Measurements from ENCODE around the gene SLC35F6. TPM values are rescaled to one million over a fixed set of nuclear protein-coding genes. Genes with fewer than 3 reads are reported as not detected.

SLC35F6 gene
- total and polyA plus RNA-seq, 9 of the 15 experiments (the other 6 are each of a cell fraction or from before 2014, with no cell fraction given), result 11.9 to 47.3 (median 22.5) TPM

DNA sequence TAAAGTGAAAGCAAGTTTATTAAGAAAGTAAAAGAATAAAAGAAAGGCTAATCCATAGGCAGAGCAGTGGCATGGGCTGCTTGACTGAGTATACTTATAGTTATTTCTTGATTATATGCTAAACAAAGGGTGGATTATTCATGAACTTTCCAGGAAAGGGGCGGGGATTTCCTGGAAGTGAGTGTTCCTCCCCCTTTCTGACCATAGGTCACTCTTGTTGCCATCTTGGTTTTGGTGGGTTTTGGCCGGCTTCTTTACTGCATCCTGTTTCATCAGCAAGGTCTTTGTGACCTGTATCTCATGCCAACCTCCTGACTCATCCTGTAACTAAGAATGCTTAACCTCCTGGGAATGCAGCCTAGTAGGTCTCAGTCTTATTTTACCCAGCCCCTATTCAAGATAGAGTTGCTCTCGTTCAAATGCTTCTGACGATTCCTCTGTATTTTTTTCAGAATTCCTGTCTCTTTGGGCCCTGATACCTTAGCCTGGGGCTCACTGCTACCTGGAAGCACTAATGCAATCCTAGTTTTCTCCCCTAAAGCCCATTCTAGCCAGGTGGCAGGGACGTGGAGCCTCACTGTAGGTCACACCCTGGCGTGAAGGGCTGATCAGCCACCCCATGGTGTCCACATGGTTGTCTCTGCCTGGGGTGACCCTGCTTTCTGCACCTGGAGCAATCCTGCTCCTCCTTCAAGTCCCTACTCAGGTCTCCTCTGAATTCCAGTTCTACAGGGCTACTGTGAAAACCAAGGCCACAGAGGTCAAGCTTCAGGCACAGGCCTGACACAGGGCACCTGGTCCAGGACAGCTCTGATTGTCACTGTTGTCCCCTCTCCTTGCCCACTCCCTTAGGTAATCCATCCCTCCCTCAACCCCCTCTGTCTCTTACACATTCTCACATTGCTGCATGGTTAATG, 6.0 kb upstream of the SLC35F6 start (continued):
- no peak for TF ChIP-seq ZFP36 (IDR thresholded peaks at IDR 0.05; ENCODE audit: low read depth, low read length, partially characterized antibody)
- TF ChIP-seq DLX4 (CRISPR knock-in tag; IDR thresholded peaks at IDR 0.05), result no peak
- TF ChIP-seq E2F4 (CRISPR knock-in tag; IDR thresholded peaks at IDR 0.05; ENCODE audit: low read depth), result no peak
- TF ChIP-seq ATF7 (IDR thresholded peaks at IDR 0.05), result peak; percentile 96
- TF ChIP-seq POLR2AphosphoS5 (IDR thresholded peaks at IDR 0.05; ENCODE audit: control insufficient read depth, insufficient read depth, low read depth, low read length), result peak; percentile 52
- no peak for TF ChIP-seq ZNF174 (CRISPR knock-in tag; IDR thresholded peaks at IDR 0.05)
- TF ChIP-seq, protein P1, sequence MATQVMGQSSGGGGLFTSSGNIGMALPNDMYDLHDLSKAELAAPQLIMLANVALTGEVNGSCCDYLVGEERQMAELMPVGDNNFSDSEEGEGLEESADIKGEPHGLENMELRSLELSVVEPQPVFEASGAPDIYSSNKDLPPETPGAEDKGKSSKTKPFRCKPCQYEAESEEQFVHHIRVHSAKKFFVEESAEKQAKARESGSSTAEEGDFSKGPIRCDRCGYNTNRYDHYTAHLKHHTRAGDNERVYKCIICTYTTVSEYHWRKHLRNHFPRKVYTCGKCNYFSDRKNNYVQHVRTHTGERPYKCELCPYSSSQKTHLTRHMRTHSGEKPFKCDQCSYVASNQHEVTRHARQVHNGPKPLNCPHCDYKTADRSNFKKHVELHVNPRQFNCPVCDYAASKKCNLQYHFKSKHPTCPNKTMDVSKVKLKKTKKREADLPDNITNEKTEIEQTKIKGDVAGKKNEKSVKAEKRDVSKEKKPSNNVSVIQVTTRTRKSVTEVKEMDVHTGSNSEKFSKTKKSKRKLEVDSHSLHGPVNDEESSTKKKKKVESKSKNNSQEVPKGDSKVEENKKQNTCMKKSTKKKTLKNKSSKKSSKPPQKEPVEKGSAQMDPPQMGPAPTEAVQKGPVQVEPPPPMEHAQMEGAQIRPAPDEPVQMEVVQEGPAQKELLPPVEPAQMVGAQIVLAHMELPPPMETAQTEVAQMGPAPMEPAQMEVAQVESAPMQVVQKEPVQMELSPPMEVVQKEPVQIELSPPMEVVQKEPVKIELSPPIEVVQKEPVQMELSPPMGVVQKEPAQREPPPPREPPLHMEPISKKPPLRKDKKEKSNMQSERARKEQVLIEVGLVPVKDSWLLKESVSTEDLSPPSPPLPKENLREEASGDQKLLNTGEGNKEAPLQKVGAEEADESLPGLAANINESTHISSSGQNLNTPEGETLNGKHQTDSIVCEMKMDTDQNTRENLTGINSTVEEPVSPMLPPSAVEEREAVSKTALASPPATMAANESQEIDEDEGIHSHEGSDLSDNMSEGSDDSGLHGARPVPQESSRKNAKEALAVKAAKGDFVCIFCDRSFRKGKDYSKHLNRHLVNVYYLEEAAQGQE (IDR thresholded peaks at IDR 0.05; ENCODE audit: borderline replicate concordance), result peak; percentile 98
- TF ChIP-seq, protein P1 (CRISPR knock-in tag; IDR thresholded peaks at IDR 0.05; ENCODE audit: low read depth), result peak; percentile 58; the same call in 1 of the 2 replicates
- TF ChIP-seq NR2C2 (CRISPR knock-in tag; IDR thresholded peaks at IDR 0.05), result no peak
- peak; percentile 94 for TF ChIP-seq NR2C2 (tag; IDR thresholded peaks at IDR 0.05)

Data from K562 (cell line).